Measurements from ENCODE around the gene ANKRD55.

DNA sequence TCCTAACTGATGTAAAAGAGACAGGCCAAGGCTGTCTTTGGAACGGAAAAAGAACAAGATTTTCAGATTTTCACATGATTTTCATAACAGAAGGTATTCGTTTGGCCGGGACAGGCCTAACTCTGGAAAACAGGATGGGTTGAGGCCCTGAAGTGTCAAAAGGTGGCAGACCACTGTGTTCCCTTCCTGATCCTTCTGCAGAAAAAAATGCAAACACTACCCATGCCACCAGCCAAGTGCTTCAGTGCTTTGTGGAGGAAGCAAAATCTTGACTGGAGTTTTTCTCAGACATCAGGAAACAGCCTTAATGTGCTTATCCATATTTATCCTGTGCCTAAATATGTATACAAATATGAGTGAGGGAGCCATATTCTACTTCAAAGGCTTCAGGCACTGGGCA, 124.9 kb downstream of the ANKRD55 start:
- TF ChIP-seq EZH2 (IDR thresholded peaks at IDR 0.05; ENCODE audit: low read length, missing control alignments): no peak
- TF ChIP-seq, protein P1, sequence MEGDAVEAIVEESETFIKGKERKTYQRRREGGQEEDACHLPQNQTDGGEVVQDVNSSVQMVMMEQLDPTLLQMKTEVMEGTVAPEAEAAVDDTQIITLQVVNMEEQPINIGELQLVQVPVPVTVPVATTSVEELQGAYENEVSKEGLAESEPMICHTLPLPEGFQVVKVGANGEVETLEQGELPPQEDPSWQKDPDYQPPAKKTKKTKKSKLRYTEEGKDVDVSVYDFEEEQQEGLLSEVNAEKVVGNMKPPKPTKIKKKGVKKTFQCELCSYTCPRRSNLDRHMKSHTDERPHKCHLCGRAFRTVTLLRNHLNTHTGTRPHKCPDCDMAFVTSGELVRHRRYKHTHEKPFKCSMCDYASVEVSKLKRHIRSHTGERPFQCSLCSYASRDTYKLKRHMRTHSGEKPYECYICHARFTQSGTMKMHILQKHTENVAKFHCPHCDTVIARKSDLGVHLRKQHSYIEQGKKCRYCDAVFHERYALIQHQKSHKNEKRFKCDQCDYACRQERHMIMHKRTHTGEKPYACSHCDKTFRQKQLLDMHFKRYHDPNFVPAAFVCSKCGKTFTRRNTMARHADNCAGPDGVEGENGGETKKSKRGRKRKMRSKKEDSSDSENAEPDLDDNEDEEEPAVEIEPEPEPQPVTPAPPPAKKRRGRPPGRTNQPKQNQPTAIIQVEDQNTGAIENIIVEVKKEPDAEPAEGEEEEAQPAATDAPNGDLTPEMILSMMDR (conservative IDR thresholded peaks at IDR 0.05 in 1 of 2, IDR thresholded peaks at IDR 0.05 in 1 of 2; ENCODE audit: low read depth in 1 of 2, low read length in 2 of 2): no peak

Measured in fibroblast of lung (primary cell).